HCT116 (cell line): ENCODE data around the gene YOD1. TPM values are rescaled to one million over a fixed set of nuclear protein-coding genes. Genes with fewer than 3 reads are reported as not detected.

Source experiments
- ATAC-seq: fragments of 200-7000 bp; cut with Tn5 transposase; 2 replicates; pipeline ENCODE4 v1.9.1; 2020; ENCODE audit warnings: mild to moderate bottlenecking, moderate library complexity
- BruUV-seq: library from RNA; stranded (reverse); fragments of 400-500 nt; replicated peaks from 2 replicates; lab custom pipeline; 2021; lab: Mats Ljungman, UMichigan
- CTCF ChIA-PET: fragments of 300-600 bp; sonication (Branson Sonifier 250); formaldehyde crosslinking; loops from one replicate; lab custom pipeline; 2021; ENCODE audit warnings: antibody characterized with exemption; lab: Charles Lee
- POLR2A ChIA-PET: fragments of 300-600, 350-600 bp; sonication (Branson Sonifier 250); formaldehyde crosslinking; loops from one replicate; lab custom pipeline; 2021; ENCODE audit warnings: antibody characterized with exemption; lab: Charles Lee
- RAD21 ChIA-PET, 2 experiments: fragments of 300-600 bp; sonication (Branson Sonifier 250); formaldehyde crosslinking; loops; one replicate each; lab custom pipeline; 2023; ENCODE audit warnings: low total read pairs in 2 of 2; ENCODE audit not compliant: uncharacterized antibody in 2 of 2, unreplicated experiment in 2 of 2, low non-redundant PET in 1 of 2; lab: Charles Lee
- DNase-seq: peaks from one replicate; pipeline ENCODE4 v3.0.0-alpha.2; 2010; ENCODE audit warnings: low read depth, low spot score
- H2AFZ ChIP-seq: fragments of 200-600 bp; shearing (Covaris generic), sonication (generic); 2 replicates; pipeline ENCODE4 v1.6.1; 2017; ENCODE audit warnings: low read depth, mixed run types, mixed read lengths, antibody characterized with exemption, low read length; ENCODE audit not compliant: poor library complexity, severe bottlenecking
- H3K27ac ChIP-seq: 2 replicates; pipeline ENCODE4 v1.5.1; 2012; ENCODE audit warnings: low read depth, low read length
- H3K27me3 ChIP-seq: fragments of 200-600 bp; sonication (generic); 2 replicates; pipeline ENCODE4 v1.6.1; 2016; ENCODE audit warnings: mixed run types, low read length, mixed read lengths; ENCODE audit not compliant: insufficient read depth
- H3K36me3 ChIP-seq, 2 experiments: fragments of 200-500 bp in 1 of 2; fragments of 200-600 bp in 1 of 2; sonication (Bioruptor generic) in 1 of 2; sonication (generic) in 1 of 2; 2 replicates each; pipeline versions ENCODE4 v1.5.1 to v1.6.1; 2014 to 2016; ENCODE audit warnings: low read length in 2 of 2, inconsistent platforms in 1 of 2, mixed read lengths in 1 of 2, mixed run types in 1 of 2; ENCODE audit not compliant: insufficient read depth in 2 of 2, control insufficient read depth in 1 of 2
- H3K4me1 ChIP-seq, 2 experiments: fragments of 200-600 bp in 1 of 2; sonication (generic) in 1 of 2; 2 replicates each; pipeline versions ENCODE4 v1.5.1 to v1.6.1; 2012 to 2017; ENCODE audit warnings: low read length in 2 of 2, inconsistent platforms in 1 of 2, mild to moderate bottlenecking in 1 of 2, mixed read lengths in 1 of 2, mixed run types in 1 of 2, moderate library complexity in 1 of 2; ENCODE audit not compliant: insufficient read depth in 2 of 2, control insufficient read depth in 1 of 2
- H3K4me2 ChIP-seq: fragments of 200-600 bp; sonication (generic); 2 replicates; pipeline ENCODE4 v1.6.1; 2017; ENCODE audit warnings: mixed run types, low read length, mixed read lengths
- H3K4me3 ChIP-seq, 2 experiments: fragments of 200-600 bp in 1 of 2; sonication (generic) in 1 of 2; replicated peaks in 1 of 2; 2 replicates each; pipeline ENCODE4 v1.5.1; 2011 to 2016; ENCODE audit warnings: low read length in 2 of 2, control low read depth in 1 of 2, low read depth in 1 of 2, mild to moderate bottlenecking in 1 of 2, mixed read lengths in 1 of 2, mixed run types in 1 of 2
- H3K79me2 ChIP-seq: fragments of 200-600 bp; sonication (generic); 2 replicates; pipeline ENCODE4 v1.6.1; 2017; ENCODE audit warnings: mild to moderate bottlenecking, mixed run types, low read length, moderate library complexity, mixed read lengths; ENCODE audit not compliant: insufficient read depth
- H3K9ac ChIP-seq: fragments of 200-600 bp; sonication (generic); 2 replicates; pipeline ENCODE4 v1.6.1; 2016; ENCODE audit warnings: low read length, mixed read lengths
- H3K9me2 ChIP-seq: fragments of 200-600 bp; sonication (generic), shearing (Covaris generic); 2 replicates; pipeline ENCODE4 v1.6.1; 2017; ENCODE audit warnings: mixed run types, mild to moderate bottlenecking, moderate library complexity; ENCODE audit not compliant: insufficient read depth
- H3K9me3 ChIP-seq, 2 experiments: fragments of 200-500 bp in 1 of 2; fragments of 200-600 bp in 1 of 2; sonication (Bioruptor generic) in 1 of 2; sonication (generic) in 1 of 2; 2 replicates each; pipeline ENCODE4 v1.6.1; 2014 to 2017; ENCODE audit warnings: low read length in 2 of 2, mixed read lengths in 2 of 2, inconsistent platforms in 1 of 2, low read depth in 1 of 2, mild to moderate bottlenecking in 1 of 2, mixed run types in 1 of 2, moderate library complexity in 1 of 2; ENCODE audit not compliant: control insufficient read depth in 1 of 2, insufficient read depth in 1 of 2
- H4K20me1 ChIP-seq: fragments of 200-600 bp; sonication (generic), shearing (Covaris generic); 2 replicates; pipeline ENCODE4 v1.6.1; 2017; ENCODE audit warnings: mixed run types, mild to moderate bottlenecking, moderate library complexity; ENCODE audit not compliant: insufficient read depth
- CBX3 ChIP-seq: IDR thresholded peaks from 2 replicates; pipeline ENCODE4 v1.6.1; 2012; ENCODE audit warnings: low read depth
- CEBPB ChIP-seq: IDR thresholded peaks from 2 replicates; pipeline ENCODE4 v1.6.1; 2012; ENCODE audit warnings: low read depth
- EGR1 ChIP-seq: IDR thresholded peaks from 2 replicates; pipeline ENCODE4 v1.6.1; 2012; ENCODE audit warnings: low read depth
- ELF1 ChIP-seq: IDR thresholded peaks from 2 replicates; pipeline ENCODE4 v1.6.1; 2012; ENCODE audit warnings: low read depth, borderline replicate concordance
- EZH2phosphoT487 ChIP-seq: fragments of 200-600 bp; IDR thresholded peaks from 2 replicates; pipeline ENCODE4 v1.6.1; 2018; ENCODE audit warnings: antibody characterized with exemption, borderline replicate concordance
- POLR2A ChIP-seq: IDR thresholded peaks from 2 replicates; pipeline ENCODE4 v1.7.0; 2011; ENCODE audit warnings: borderline replicate concordance; ENCODE audit not compliant: insufficient read depth, insufficient read length; ENCODE audit errors: extremely low read depth
- POLR2AphosphoS5 ChIP-seq: IDR thresholded peaks from 2 replicates; pipeline ENCODE4 v1.6.1; 2011; ENCODE audit warnings: mild to moderate bottlenecking, low read depth, low read length, moderate library complexity
- RAD21 ChIP-seq: IDR thresholded peaks from 2 replicates; pipeline ENCODE4 v1.6.1; 2012; ENCODE audit warnings: low read depth, mild to moderate bottlenecking
- SIN3A ChIP-seq: IDR thresholded peaks from 2 replicates; pipeline ENCODE4 v1.6.1; 2012; ENCODE audit warnings: low read depth
- SP1 ChIP-seq: IDR thresholded peaks from 2 replicates; pipeline ENCODE4 v1.6.1; 2012; ENCODE audit warnings: low read depth
- SRF ChIP-seq: IDR thresholded peaks from 2 replicates; pipeline ENCODE4 v1.6.1; 2012; ENCODE audit warnings: low read depth
- YY1 ChIP-seq: IDR thresholded peaks from 2 replicates; pipeline ENCODE4 v1.6.1; 2011; ENCODE audit warnings: low read length, low read depth, moderate library complexity, mild to moderate bottlenecking; ENCODE audit not compliant: insufficient replicate concordance; ENCODE audit errors: extremely low read depth
- intact Hi-C: fragments of 100-400 bp; cut with micrococcal nuclease; formaldehyde crosslinking; loops from 2 replicates; pipeline ENCODE4 v1.10.0; 2022
- total RNA-seq: library from RNA; stranded (reverse); gene quantifications from one replicate; pipeline ENCODE4 v1.2.1, GENCODE V29; 2021; ENCODE audit not compliant: unreplicated experiment
- TF ChIP-seq, protein P1 (sequence below): IDR thresholded peaks from 2 replicates; pipeline ENCODE4 v1.6.1; 2011; ENCODE audit warnings: mild to moderate bottlenecking, low read length, moderate library complexity; ENCODE audit not compliant: insufficient replicate concordance; ENCODE audit errors: extremely low read depth
- TF ChIP-seq, protein P2 (sequence below), 3 experiments: fragments of 200-600 bp in 1 of 3; sonication (generic) in 1 of 3; IDR thresholded peaks in 2 of 3; conservative IDR thresholded peaks in 1 of 3; 2 replicates each; pipeline ENCODE4 v1.5.1; 2012 to 2017; ENCODE audit warnings: low read depth in 2 of 3, low read length in 2 of 3, antibody characterized with exemption in 1 of 3, borderline replicate concordance in 1 of 3, control low read depth in 1 of 3, mild to moderate bottlenecking in 1 of 3, mixed read lengths in 1 of 3, mixed run types in 1 of 3, moderate library complexity in 1 of 3; ENCODE audit not compliant: insufficient read depth in 1 of 3
- TF ChIP-seq, protein P3 (sequence below): IDR thresholded peaks from 2 replicates; pipeline ENCODE4 v1.6.1; 2012

Gene YOD1
- total RNA-seq, 1 experiment from 2014 or later = 13.6 TPM

DNA sequence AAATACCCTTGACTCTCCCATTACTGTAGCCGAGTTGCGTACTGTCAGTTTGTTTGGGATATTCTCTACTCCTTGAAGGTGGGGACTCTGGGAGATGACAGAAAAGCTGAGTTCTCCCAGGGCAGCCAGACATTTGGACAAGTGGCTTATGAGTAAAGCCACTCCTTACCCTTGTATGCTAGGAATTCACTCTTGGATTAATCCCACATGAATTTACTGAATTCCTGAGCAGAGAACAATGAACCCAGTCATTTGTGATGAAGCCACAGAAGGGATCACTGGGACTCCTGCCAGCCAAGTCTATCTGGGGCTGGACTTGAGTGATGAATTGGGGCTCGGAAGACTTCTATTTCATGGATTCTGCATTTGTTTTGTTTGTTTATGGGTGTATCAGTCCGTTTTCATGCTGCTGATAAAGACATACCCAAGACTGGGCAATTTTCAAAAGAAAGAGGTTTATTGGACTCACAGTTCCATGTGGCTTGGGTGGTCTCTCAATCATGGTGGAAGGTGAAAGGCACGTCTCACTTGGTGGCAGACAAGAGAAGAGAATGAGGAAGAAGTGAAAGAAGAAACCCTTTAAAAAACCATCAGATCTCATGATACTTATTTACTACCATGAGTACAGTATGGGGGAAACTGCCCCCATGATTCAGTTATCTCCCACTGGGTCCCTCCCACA, 43.5 kb downstream of the YOD1 start (continued):
- TF ChIP-seq, protein P1, sequence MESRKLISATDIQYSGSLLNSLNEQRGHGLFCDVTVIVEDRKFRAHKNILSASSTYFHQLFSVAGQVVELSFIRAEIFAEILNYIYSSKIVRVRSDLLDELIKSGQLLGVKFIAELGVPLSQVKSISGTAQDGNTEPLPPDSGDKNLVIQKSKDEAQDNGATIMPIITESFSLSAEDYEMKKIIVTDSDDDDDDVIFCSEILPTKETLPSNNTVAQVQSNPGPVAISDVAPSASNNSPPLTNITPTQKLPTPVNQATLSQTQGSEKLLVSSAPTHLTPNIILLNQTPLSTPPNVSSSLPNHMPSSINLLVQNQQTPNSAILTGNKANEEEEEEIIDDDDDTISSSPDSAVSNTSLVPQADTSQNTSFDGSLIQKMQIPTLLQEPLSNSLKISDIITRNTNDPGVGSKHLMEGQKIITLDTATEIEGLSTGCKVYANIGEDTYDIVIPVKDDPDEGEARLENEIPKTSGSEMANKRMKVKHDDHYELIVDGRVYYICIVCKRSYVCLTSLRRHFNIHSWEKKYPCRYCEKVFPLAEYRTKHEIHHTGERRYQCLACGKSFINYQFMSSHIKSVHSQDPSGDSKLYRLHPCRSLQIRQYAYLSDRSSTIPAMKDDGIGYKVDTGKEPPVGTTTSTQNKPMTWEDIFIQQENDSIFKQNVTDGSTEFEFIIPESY = no peak
- TF ChIP-seq CBX3 (peak; percentile 45; the same call in 1 of the 2 replicates), RAD21 (0 out of 2 replicates have a peak, but pooled peaks have one; percentile 9)

DNA sequence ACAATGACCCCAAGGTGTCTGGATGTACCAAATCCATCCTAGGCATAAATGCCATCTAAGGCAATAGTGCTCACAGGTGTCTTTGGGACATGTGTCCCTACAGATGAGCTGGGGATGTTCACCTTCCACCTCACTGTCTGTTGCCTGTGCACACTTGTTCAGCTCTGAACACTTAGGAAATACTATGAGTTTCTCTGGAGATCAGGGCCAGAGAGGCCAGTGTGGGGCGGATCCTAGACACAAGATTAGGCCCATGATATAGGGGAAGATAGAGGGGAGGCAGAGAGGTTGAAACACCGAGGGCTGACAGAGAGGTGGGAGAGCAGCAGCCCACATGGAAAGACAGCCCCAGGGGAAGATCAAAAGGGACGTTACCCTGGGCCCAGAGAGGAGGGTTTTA, 44.1 kb downstream of the YOD1 start:
- Histone ChIP-seq H4K20me1 (no peaks in the 10 kb centered on the region), H3K27me3 (no peaks in the 10 kb centered on the region), H3K4me2 (peak overlapping the region; percentile 71), H3K9ac (peak overlapping the region; percentile 62), H3K9me2 (no peaks in the 10 kb centered on the region), H3K9me3 (no peaks in the 10 kb centered on the region; a peak in 1 of 4 replicates), H3K4me3 (peak overlapping the region in 1 of 2 experiments; percentile 33; a peak in 2 of 4 replicates), H3K36me3 (no peaks in the 10 kb centered on the region), H3K79me2 (no peaks in the 10 kb centered on the region), H3K27ac (peak overlapping the region; percentile 56; the same call in 1 of the 2 replicates), H2AFZ (no peak overlapping the region), H3K4me1 (peaks cover 27 to 71% of the 10 kb centered on the region in 2 experiments)
- TF ChIP-seq SRF (no peak), YY1 (no peak), EGR1 (no peak), CEBPB (no peak), SP1 (no peak), SIN3A (no peak), CBX3 (no peak), POLR2AphosphoS5 (no peak), POLR2A (no peak), ELF1 (no peak), RAD21 (no peak), EZH2phosphoT487 (no peak)
- TF ChIP-seq, protein P2, sequence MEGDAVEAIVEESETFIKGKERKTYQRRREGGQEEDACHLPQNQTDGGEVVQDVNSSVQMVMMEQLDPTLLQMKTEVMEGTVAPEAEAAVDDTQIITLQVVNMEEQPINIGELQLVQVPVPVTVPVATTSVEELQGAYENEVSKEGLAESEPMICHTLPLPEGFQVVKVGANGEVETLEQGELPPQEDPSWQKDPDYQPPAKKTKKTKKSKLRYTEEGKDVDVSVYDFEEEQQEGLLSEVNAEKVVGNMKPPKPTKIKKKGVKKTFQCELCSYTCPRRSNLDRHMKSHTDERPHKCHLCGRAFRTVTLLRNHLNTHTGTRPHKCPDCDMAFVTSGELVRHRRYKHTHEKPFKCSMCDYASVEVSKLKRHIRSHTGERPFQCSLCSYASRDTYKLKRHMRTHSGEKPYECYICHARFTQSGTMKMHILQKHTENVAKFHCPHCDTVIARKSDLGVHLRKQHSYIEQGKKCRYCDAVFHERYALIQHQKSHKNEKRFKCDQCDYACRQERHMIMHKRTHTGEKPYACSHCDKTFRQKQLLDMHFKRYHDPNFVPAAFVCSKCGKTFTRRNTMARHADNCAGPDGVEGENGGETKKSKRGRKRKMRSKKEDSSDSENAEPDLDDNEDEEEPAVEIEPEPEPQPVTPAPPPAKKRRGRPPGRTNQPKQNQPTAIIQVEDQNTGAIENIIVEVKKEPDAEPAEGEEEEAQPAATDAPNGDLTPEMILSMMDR (IDR thresholded peaks at IDR 0.05 in 2 of 3, conservative IDR thresholded peaks at IDR 0.05 in 1 of 3; ENCODE audit: borderline replicate concordance in 1 of 3, insufficient read depth in 1 of 3, low read depth in 2 of 3, low read length in 2 of 3) = no peak
- TF ChIP-seq, protein P3, sequence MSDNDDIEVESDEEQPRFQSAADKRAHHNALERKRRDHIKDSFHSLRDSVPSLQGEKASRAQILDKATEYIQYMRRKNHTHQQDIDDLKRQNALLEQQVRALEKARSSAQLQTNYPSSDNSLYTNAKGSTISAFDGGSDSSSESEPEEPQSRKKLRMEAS = no peak
- CTCF ChIA-PET = interaction anchor here (2.3 kb wide), 1 partner anchor 18 kb away, joined by 5 read pairs; no protein-coding TSS in a partner anchor
- TSS peak; percentile 94 for BruUV-seq
- DNase-seq (no peak), ATAC-seq (peak; percentile 38)
- POLR2A ChIA-PET = no interaction called here
- intact Hi-C loops = no loop called here
- RAD21 ChIA-PET = no interaction called here
